ENCODE measurements around the gene PRKCA.

Gene PRKCA

DNA sequence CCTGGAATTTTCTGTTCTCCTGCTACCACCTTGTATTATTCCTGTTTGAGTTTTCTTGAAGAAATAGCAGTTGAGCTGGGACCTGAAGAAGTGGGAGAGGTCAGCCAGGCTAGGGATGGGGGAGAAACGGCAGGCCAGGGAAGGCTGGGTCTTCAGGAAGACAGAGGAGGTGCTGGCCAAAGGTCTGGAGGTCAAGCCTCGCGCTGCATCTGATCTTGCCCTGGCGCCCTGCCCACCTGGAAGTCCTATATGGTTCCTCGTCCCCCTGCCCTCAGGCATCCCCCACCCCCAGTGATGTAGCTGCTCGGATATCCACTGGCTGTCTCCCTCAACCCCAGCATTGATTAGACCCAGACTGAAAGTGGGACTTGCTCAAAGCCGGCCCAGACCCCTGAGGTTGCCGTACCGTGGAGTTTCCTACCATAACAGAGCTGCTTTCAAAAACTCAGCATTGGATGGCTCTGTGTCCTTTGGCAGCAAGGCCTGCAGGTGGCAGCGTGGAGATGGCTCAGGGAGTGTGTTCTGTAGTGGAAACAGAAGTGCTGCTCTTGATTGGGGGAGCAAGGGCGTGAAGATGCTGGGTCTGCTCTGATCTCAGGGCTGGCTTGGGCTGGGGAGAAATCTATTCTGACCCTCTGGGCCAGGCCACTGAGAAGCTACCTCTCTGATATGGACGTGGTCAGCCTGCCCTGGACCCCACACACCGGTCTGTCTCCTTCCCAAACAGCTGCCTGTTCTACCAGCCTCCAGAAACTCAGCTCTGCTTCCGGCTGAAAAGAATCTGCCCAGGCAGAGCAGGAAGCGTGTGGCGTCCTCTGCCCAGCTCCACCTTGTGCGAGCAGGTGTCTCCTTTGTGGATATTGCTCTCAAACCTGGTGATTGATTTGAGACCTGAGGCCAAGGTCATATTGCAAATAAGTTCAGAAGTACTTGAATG, 425.5 kb downstream of the PRKCA start:
- peak; percentile 54 for DNase-seq

- DNase-seq, result no peak
Measured at GRCh38 chr17:66730461-66730923, 428.1 kb downstream of the PRKCA start.

GRCh38 chr17:66733759-66734158, 431.3 kb downstream of the PRKCA start:
- no peak for DNase-seq

GRCh38 chr17:66734186-66734943, 432.0 kb downstream of the PRKCA start:
- no peak for DNase-seq

DNA sequence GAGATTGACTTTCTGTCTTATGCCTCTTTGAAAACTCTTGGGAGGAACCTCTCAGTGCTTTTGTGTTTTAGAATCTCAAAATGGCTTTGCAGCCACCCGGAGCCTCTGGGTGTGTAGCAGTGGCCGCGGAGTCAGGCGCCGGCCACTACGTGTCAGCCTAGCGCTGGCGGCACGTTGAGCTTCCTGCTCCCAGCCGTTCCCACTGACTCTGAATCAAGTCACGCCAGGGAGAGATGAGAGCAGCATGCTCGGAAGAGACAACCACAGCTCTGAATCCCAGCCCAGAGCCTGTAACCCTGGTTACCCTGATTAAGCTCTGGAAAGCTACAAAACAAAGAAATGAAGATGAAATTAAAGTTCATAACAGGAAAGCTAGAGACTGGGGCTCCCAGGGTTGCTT, 435.1 kb downstream of the PRKCA start:
- DNase-seq, result no peak

DNA sequence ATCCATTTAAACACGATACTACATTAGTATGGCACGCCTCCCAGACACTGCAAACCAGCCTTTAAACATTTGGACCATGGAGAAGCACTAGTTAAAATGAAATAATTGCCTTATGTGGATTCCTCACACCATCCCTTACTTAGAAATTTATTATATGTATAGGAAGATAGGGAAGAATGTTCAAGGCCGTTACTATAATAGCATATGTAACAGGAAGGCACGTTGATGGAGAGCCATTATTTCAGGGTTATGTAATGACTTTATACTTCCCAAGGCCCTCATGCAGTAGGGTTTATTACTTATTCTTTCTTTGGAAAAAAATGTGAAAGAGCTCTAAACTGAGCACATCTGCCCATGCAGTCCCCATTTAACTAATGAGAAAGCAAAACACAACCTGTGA, 435.9 kb downstream of the PRKCA start:
- no peak for DNase-seq

DNA sequence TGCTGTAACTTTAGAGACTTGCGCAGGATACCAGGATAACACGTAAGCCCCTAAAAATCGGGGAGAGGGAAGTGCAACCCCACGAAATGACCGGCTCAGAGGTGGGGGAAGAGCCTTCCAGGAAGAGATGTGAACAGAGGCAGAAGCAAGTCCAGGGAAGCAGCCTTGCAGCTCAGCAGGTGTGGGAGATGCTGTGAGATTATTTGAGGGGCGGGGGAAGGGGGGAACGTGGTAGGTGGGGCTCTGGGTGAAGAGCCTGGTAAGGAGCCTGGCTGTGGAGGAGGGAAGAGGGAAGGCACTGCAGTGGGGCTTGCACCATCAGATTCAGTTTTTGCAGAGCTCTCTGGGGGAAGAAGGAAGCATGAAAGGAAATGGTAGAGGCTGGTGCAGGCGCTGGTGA, 437.1 kb downstream of the PRKCA start:
- no peak for DNase-seq

DNA sequence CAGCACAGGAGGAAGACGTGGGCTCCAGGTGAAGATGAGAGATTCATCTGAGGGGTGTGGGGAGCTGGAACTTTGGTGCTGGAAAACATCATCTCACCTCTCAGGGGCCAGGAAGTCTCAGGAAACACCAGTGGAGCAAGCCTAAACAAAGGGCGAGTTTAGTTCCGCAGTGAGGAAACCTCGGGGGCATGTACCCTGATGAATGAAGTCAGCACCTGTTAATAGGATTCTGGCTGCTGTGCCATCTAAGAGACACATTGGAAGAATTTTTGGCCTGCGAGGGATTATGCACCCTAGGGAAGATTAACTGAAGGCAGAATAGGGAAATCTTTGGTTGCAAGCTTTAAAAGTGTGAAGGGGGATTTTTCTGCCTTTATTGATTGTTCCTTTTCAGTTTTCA, 437.8 kb downstream of the PRKCA start:
- no peak for DNase-seq

DNA sequence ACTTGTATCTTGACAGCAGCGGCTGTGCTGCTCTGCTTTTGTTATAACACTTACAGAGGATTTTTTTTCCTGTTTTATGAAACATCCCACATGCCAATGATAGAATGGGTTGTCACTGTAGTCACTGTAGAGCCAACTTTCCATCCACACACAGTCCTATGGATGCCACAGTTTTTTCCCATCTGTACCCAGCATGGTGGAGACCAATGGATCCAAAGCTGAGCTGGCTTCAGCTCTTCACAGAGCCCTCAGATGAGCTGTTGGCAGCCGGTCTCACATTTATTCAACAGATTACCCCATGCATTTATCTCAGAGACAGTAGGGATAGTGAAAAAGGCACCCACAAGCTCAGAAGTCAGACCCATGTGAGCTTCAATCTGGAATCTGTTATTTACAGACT, 441.1 kb downstream of the PRKCA start:
- DNase-seq, result no peak

DNA sequence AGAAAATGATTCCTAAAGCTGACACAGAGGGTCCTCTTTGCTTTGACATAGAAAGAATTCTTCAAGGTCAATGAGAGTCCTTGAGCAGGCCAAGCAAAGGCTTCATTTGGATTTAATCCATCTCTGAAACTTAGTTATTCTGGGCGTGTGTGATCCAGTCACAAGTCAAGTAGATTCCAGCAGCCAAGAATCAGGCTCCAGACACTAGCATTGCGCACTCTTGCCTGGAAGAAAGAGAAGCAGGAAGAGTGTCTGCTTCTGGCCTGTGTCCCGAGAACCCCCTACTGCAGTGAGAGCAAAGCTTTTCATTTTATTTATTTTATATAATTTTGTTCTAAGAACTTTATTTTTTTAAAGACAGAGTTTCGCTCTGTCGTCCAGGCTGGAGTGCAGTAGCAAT, 444.3 kb downstream of the PRKCA start:
- DNase-seq, result no peak

GRCh38 chr17:66747578-66748275, 445.3 kb downstream of the PRKCA start:
- no peak for DNase-seq

DNA sequence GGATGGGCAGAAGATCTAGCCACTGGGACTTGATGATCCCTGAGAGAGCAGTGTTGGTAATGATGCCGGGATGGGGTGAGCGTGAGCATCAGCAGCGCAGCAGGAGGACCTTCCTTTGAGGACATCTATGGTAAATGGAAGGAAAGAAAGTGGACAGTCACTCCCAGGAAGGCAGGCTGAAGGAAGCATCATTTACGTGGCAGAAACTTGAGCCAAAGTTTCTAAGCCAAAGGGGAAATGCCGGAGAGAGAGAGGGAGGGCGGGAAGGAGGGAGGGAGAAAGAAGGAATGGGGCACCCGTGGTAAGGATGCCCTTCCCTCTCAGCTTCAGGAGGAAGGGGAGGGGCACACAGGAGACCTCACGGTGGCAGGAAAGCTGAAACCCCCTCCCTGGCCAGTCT, 446.2 kb downstream of the PRKCA start:
- no peak for DNase-seq

DNA sequence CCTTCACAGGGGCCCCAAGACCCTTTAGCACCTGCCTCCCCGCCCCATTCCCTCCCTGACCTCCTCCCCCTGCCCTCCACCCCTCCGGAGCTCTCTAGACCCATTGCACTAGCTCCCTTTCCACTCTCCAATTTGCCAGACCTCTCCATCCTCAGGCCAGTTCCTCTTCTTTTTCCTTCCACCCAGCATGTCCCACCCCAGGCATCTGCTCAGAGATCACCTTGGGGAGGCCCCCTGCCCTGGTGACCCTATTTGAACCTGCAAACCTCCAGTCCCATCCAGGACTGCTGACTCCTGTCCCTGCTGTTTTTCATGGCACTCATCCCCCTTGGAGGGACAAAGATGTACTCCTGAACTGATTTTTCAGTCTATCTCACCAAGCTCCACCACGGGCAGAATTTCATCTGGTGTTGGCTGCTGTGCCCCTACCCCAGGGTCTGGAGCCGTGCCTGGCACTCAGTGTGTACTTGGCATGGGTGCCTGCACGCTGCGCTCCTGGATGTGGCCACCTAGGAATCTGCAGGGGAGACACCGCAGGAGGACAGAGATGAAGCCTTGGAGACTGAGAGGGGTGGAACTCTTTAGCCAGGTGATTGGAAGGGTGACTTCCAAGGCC, 446.9 kb downstream of the PRKCA start:
- DNase-seq, result no peak

- DNase-seq, result no peak
Measured at GRCh38 chr17:66750116-66750515, 447.7 kb downstream of the PRKCA start.

DNA sequence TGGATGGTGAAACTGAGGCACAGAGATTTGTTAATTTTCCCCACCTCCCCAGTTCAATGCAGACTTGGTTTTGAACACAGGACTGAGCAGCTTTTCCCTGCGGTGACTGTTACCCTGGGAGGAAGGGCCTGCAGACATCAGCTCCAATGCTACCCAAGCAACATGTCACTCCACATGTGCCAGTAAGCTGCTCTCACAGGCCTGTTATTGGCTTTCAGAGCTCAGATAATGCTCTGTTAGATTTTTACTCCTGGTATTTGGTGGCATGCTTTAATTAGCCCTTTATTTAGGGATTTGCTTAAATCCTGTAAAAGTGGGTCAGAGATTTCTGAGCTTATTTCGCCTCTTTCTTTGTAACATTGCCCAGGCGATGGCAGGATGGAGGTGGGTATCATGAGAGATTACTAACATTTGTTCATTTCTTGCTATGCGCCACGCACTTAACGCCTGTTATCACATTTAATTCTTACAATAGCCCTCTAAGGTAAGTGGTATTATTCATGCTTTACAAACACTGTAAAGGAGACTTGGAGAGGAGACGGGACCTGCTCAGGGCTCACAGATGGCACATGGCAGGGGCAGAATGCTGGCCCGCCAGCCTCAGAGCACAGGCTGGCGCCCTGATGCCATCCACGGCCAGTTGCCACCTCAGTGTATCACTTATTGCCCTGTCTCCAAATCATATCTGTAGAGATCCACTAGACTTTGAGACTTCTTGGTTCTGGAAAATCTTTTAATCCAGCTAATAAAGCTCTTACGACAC, 448.5 kb downstream of the PRKCA start:
- no peak for DNase-seq

GRCh38 chr17:66751771-66752170, 449.4 kb downstream of the PRKCA start:
- no peak for DNase-seq

DNA sequence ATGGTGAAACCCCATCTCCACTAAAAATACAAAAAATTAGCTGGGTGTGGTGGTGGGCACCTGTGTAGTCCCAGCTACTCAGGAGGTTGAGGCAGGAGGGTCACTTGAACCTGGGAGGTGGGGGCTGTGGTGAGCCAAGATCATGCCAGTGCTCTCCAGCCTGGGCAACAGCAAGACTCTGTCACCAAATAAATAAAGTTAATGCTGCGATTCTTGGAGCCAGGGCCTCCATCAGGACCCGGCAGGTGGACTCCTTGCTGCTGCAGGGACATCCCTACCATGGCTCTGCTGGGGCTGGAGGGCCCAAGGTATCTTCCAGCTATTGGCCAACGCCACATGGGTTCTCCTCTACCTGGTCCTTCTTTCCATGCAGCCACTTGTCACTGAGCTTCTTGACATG, 450.0 kb downstream of the PRKCA start:
- DNase-seq, result no peak

GRCh38 chr17:66753126-66753920, 450.9 kb downstream of the PRKCA start:
- no peak for DNase-seq

DNA sequence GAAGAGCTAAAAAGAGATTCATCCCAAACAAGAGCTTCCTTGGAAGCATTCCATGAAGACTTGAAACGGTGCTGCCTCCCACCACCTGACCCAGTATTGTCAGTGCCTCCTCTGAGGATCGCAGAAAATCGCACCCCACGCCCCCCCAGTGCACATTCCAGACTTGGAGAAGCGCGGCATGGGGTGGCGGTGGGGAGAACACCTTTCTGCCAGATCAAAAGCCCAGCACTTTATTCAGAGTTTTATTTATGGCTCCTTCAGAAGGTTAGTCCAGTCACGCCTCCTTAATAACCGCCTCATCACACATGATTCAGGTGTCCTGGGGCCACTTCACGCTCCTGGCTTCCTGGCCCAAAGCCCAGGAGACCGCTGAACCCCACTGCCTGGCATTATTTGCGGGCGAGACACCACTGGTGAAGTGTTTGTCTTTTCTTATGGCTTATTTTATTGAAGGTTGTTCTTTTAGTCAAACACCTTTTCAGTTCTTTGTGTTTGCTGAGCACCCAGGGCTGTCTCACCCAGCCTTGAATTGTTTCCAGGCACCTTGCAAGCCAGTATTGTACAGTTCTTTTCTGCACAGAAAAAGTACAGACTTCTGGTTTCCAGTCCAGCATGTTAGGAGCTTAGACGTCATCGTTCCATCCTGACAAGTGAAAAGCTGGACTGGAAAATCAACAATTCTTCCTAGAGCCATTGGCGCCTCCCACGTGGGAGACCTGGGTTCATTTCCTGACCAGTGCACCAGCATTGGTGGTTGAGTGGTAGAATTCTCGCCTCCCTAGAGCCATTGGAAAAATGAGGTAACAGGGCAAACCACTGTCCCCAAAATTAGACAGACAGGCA, 452.9 kb downstream of the PRKCA start:
- DNase-seq, result no peak

DNA sequence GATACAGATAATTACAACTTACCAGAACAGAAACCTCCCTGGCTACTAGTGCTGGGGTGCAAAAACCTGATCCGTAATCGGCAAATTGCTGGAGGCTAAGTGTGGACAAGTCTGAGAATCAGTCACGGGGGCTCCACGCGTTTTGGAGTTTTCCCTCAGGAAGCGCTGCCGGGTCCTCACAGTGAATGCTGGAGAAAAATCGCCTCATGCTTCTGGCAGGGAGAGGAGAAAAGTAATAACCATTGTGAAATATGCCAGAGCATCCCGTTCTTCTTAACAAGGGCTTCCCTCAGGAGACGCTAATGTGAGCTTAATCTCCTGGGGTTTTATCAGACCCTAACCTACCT, 453.5 kb downstream of the PRKCA start:
- DNase-seq, result no peak
